ENCODE data around the gene CBLN3. TPM values are rescaled to one million over a fixed set of nuclear protein-coding genes. Genes with fewer than 3 reads are reported as not detected.

Gene CBLN3
- total RNA-seq, 1 experiment from 2014 or later: 2.0 TPM

DNA sequence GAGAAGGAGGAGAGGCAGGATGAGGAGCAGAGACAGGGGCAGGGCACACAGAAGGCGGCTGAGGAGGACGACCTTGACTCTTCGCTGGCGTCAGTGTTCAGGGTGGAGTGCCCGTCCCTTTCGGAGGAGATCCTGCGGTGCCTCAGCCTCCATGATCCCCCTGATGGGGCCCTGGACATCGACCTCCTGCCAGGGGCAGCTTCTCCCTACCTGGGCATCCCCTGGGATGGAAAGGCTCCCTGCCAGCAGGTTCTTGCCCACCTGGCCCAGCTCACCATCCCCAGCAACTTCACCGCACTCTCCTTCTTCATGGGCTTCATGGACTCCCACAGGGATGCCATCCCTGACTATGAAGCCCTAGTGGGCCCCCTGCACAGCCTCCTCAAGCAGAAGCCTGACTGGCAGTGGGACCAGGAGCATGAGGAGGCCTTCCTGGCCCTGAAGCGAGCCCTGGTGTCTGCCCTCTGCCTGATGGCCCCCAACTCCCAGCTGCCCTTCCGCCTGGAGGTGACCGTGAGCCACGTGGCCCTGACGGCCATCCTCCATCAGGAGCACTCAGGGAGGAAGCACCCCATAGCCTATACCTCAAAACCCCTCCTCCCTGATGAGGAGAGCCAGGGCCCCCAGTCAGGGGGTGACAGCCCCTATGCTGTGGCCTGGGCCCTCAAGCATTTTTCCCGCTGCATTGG lies 14.6 kb downstream of the CBLN3 start:
- no peaks in the 10 kb centered on the region for H3K36me3 ChIP-seq (ENCODE audit: control insufficient read depth in 1 of 2, insufficient read depth in 2 of 2, low read length in 2 of 2)
- ChIA-PET CTCF (no interaction called here), RAD21 (ENCODE audit: low non-redundant PET in 1 of 2, low total read pairs in 2 of 2, uncharacterized antibody in 2 of 2, unreplicated experiment in 2 of 2) (no interaction called here), POLR2A (no interaction called here)
- no peak overlapping the region for H3K9ac ChIP-seq (ENCODE audit: low read length)
- H3K9me2 ChIP-seq (ENCODE audit: insufficient read depth): no peaks in the 10 kb centered on the region
- DNase-seq (ENCODE audit: low read depth, low spot score) (no peak), ATAC-seq (no peak)
- H4K20me1 ChIP-seq (ENCODE audit: insufficient read depth): no peaks in the 10 kb centered on the region
- no TSS peak for BruUV-seq (replicated peaks)
- H2AFZ ChIP-seq (ENCODE audit: low read depth, low read length, poor library complexity, severe bottlenecking): no peak overlapping the region
- no peaks in the 10 kb centered on the region for H3K27me3 ChIP-seq (ENCODE audit: insufficient read depth, low read length)
- no peak for TF ChIP-seq POLR2AphosphoS5 (IDR thresholded peaks at IDR 0.05; ENCODE audit: low read depth, low read length)
- TF ChIP-seq, protein P1, sequence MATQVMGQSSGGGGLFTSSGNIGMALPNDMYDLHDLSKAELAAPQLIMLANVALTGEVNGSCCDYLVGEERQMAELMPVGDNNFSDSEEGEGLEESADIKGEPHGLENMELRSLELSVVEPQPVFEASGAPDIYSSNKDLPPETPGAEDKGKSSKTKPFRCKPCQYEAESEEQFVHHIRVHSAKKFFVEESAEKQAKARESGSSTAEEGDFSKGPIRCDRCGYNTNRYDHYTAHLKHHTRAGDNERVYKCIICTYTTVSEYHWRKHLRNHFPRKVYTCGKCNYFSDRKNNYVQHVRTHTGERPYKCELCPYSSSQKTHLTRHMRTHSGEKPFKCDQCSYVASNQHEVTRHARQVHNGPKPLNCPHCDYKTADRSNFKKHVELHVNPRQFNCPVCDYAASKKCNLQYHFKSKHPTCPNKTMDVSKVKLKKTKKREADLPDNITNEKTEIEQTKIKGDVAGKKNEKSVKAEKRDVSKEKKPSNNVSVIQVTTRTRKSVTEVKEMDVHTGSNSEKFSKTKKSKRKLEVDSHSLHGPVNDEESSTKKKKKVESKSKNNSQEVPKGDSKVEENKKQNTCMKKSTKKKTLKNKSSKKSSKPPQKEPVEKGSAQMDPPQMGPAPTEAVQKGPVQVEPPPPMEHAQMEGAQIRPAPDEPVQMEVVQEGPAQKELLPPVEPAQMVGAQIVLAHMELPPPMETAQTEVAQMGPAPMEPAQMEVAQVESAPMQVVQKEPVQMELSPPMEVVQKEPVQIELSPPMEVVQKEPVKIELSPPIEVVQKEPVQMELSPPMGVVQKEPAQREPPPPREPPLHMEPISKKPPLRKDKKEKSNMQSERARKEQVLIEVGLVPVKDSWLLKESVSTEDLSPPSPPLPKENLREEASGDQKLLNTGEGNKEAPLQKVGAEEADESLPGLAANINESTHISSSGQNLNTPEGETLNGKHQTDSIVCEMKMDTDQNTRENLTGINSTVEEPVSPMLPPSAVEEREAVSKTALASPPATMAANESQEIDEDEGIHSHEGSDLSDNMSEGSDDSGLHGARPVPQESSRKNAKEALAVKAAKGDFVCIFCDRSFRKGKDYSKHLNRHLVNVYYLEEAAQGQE (IDR thresholded peaks at IDR 0.05; ENCODE audit: low read depth): no peak
- no peak for TF ChIP-seq CBX3 (IDR thresholded peaks at IDR 0.05; ENCODE audit: low read depth)
- no peak for TF ChIP-seq ZFX (IDR thresholded peaks at IDR 0.05)
- no peak for TF ChIP-seq EZH2phosphoT487 (IDR thresholded peaks at IDR 0.05; ENCODE audit: borderline replicate concordance)
- no peaks in the 10 kb centered on the region for H3K9me3 ChIP-seq (ENCODE audit: control insufficient read depth in 1 of 2, insufficient read depth in 1 of 2, low read depth in 1 of 2, low read length in 2 of 2)
- H3K4me1 ChIP-seq (ENCODE audit: control insufficient read depth in 1 of 2, insufficient read depth in 2 of 2, low read length in 2 of 2): no peaks in the 10 kb centered on the region
- no peak overlapping the region for H3K4me2 ChIP-seq (ENCODE audit: low read length)
- H3K4me3 ChIP-seq (replicated peaks in 1 of 2; ENCODE audit: low read depth in 1 of 2, low read length in 2 of 2): no peak overlapping the region
- no peak overlapping the region for H3K27ac ChIP-seq (ENCODE audit: low read depth, low read length)
- H3K79me2 ChIP-seq (ENCODE audit: insufficient read depth, low read length): no peaks in the 10 kb centered on the region
- intact Hi-C loops (cut with micrococcal nuclease): no loop called here

DNA sequence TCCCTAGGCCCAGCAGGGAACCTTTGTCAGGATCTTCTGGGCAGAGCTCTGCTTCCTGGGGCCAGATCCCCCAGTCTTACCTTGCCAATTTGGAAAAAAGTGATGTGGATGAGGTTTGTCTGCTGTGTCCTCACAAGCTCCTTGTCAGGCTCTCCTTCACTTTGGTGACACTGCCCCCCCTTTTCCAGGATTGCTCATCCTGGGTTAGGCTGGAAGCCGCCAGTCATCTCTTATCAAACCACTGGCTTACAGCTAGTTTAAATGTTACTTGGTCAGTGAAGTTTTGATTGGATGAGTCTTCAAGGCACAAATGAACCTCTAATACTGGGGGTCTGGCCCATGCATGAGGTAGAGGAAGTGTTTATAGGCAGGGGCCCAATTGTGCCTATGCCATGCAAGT lies 15.4 kb downstream of the CBLN3 start:
- POLR2A ChIA-PET: no interaction called here
- H3K36me3 ChIP-seq (ENCODE audit: control insufficient read depth in 1 of 2, insufficient read depth in 2 of 2, low read length in 2 of 2): no peaks in the 10 kb centered on the region
- RAD21 ChIA-PET (ENCODE audit: low non-redundant PET in 1 of 2, low total read pairs in 2 of 2, uncharacterized antibody in 2 of 2, unreplicated experiment in 2 of 2): no interaction called here
- no peak for TF ChIP-seq SP1 (IDR thresholded peaks at IDR 0.05; ENCODE audit: low read depth)
- no peak for TF ChIP-seq JUND (IDR thresholded peaks at IDR 0.05)
- no peak for TF ChIP-seq ZNF274 (IDR thresholded peaks at IDR 0.05; ENCODE audit: low read depth, low read length)
- TF ChIP-seq, protein P2, sequence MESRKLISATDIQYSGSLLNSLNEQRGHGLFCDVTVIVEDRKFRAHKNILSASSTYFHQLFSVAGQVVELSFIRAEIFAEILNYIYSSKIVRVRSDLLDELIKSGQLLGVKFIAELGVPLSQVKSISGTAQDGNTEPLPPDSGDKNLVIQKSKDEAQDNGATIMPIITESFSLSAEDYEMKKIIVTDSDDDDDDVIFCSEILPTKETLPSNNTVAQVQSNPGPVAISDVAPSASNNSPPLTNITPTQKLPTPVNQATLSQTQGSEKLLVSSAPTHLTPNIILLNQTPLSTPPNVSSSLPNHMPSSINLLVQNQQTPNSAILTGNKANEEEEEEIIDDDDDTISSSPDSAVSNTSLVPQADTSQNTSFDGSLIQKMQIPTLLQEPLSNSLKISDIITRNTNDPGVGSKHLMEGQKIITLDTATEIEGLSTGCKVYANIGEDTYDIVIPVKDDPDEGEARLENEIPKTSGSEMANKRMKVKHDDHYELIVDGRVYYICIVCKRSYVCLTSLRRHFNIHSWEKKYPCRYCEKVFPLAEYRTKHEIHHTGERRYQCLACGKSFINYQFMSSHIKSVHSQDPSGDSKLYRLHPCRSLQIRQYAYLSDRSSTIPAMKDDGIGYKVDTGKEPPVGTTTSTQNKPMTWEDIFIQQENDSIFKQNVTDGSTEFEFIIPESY (IDR thresholded peaks at IDR 0.05; ENCODE audit: extremely low read depth, insufficient replicate concordance, low read length): no peak
- TF ChIP-seq EZH2phosphoT487 (IDR thresholded peaks at IDR 0.05; ENCODE audit: borderline replicate concordance): no peak
- no peak for TF ChIP-seq EGR1 (IDR thresholded peaks at IDR 0.05; ENCODE audit: low read depth)
- TF ChIP-seq, protein P1 (IDR thresholded peaks at IDR 0.05; ENCODE audit: low read depth): no peak
- TF ChIP-seq SRF (IDR thresholded peaks at IDR 0.05; ENCODE audit: low read depth): no peak

More for the DNA sequence above, 15.4 kb downstream of the CBLN3 start:
- no peak overlapping the region for H3K9ac ChIP-seq (ENCODE audit: low read length)
- no peaks in the 10 kb centered on the region for H3K9me2 ChIP-seq (ENCODE audit: insufficient read depth)
- CTCF ChIA-PET: no interaction called here
- H3K9me3 ChIP-seq (ENCODE audit: control insufficient read depth in 1 of 2, insufficient read depth in 1 of 2, low read depth in 1 of 2, low read length in 2 of 2): no peaks in the 10 kb centered on the region
- BruUV-seq (replicated peaks): no TSS peak
- ATAC-seq: no peak
- intact Hi-C loops (cut with micrococcal nuclease): no loop called here
- H3K4me2 ChIP-seq (ENCODE audit: low read length): no peak overlapping the region
- DNase-seq (ENCODE audit: low read depth, low spot score): no peak
- H3K79me2 ChIP-seq (ENCODE audit: insufficient read depth, low read length): no peaks in the 10 kb centered on the region
- no peak overlapping the region for H3K27ac ChIP-seq (ENCODE audit: low read depth, low read length)
- no peak overlapping the region for H3K4me3 ChIP-seq (replicated peaks in 1 of 2; ENCODE audit: low read depth in 1 of 2, low read length in 2 of 2)
- no peaks in the 10 kb centered on the region for H4K20me1 ChIP-seq (ENCODE audit: insufficient read depth)
- no peaks in the 10 kb centered on the region for H3K27me3 ChIP-seq (ENCODE audit: insufficient read depth, low read length)
- no peak overlapping the region for H2AFZ ChIP-seq (ENCODE audit: low read depth, low read length, poor library complexity, severe bottlenecking)
- H3K4me1 ChIP-seq (ENCODE audit: control insufficient read depth in 1 of 2, insufficient read depth in 2 of 2, low read length in 2 of 2): no peaks in the 10 kb centered on the region
